IMR-90 (cell line): ENCODE data around the gene PDE5A. TPM values are rescaled to one million over a fixed set of nuclear protein-coding genes. Genes with fewer than 3 reads are reported as not detected.

Experiments
- ATAC-seq: fragments of 200-7000 bp; cut with Tn5 transposase; 2 replicates; pipeline ENCODE4 v1.9.1; 2020; ENCODE audit warnings: low read depth, mild to moderate bottlenecking, moderate library complexity
- BruUV-seq: library from RNA; stranded (reverse); fragments of 400-500 nt; replicated peaks from 2 replicates; lab custom pipeline; 2021; lab: Mats Ljungman, UMichigan
- CTCF ChIA-PET: fragments of 300-600 bp; formaldehyde crosslinking; extraction: SDS; loops from one replicate; lab custom pipeline; 2021; ENCODE audit warnings: antibody characterized with exemption; lab: Yijun Ruan, JAX
- POLR2A ChIA-PET: fragments of 300-600 bp; sonication (Branson Sonifier 250); formaldehyde crosslinking; loops from one replicate; lab custom pipeline; 2022; ENCODE audit warnings: antibody characterized with exemption; ENCODE audit not compliant: unreplicated experiment; lab: Charles Lee
- DNase-seq: peaks from one replicate; pipeline ENCODE4 v3.0.0; 2013
- H2AFZ ChIP-seq: replicated peaks from 2 replicates; pipeline ENCODE3; 2013; ENCODE audit warnings: low read length, mild to moderate bottlenecking; ENCODE audit not compliant: poor library complexity
- H2AK5ac ChIP-seq: 2 replicates; pipeline ENCODE4 v1.6.1; 2013; ENCODE audit warnings: low read depth, low read length, inconsistent platforms
- H2AK9ac ChIP-seq: replicated peaks from 2 replicates; pipeline ENCODE3; 2013; ENCODE audit warnings: mild to moderate bottlenecking, low read depth, low read length, moderate library complexity; ENCODE audit not compliant: poor library complexity
- H2BK120ac ChIP-seq: 2 replicates; pipeline ENCODE4 v1.6.1; 2013; ENCODE audit warnings: low read depth, low read length, inconsistent platforms
- H2BK15ac ChIP-seq: 3 replicates; pipeline ENCODE4 v1.6.1; 2013; ENCODE audit warnings: low read depth, low read length, inconsistent platforms
- H2BK20ac ChIP-seq: 2 replicates; pipeline ENCODE4 v1.6.1; 2013; ENCODE audit warnings: low read depth, mild to moderate bottlenecking, inconsistent platforms, low read length, moderate library complexity
- H2BK5ac ChIP-seq: 2 replicates; pipeline ENCODE4 v1.6.1; 2013; ENCODE audit warnings: mild to moderate bottlenecking, low read depth, low read length, inconsistent platforms; ENCODE audit not compliant: poor library complexity, severe bottlenecking
- H3K14ac ChIP-seq: replicated peaks from 2 replicates; pipeline ENCODE4 v1.6.1; 2013; ENCODE audit warnings: low read depth, low read length, inconsistent platforms
- H3K18ac ChIP-seq: 2 replicates; pipeline ENCODE4 v1.6.1; 2013; ENCODE audit warnings: low read depth, low read length, control low read depth
- H3K23ac ChIP-seq: 2 replicates; pipeline ENCODE4 v1.6.1; 2013; ENCODE audit warnings: low read depth, low read length, inconsistent platforms
- H3K27ac ChIP-seq: 2 replicates; pipeline ENCODE4 v1.5.1; 2013; ENCODE audit warnings: mild to moderate bottlenecking, control low read depth, low read length; ENCODE audit not compliant: insufficient read depth
- H3K27me3 ChIP-seq: 2 replicates; pipeline ENCODE4 v1.6.1; 2013; ENCODE audit warnings: low read length; ENCODE audit not compliant: control insufficient read depth, insufficient read depth
- H3K36me3 ChIP-seq: 2 replicates; pipeline ENCODE4 v1.6.1; 2013; ENCODE audit warnings: low read length, mixed read lengths; ENCODE audit not compliant: control insufficient read depth, insufficient read depth
- H3K4ac ChIP-seq: 2 replicates; pipeline ENCODE4 v1.6.1; 2013; ENCODE audit warnings: low read depth, low read length, inconsistent platforms
- H3K4me1 ChIP-seq: 2 replicates; pipeline ENCODE4 v1.6.1; 2013; ENCODE audit warnings: low read length, mixed read lengths; ENCODE audit not compliant: control insufficient read depth, insufficient read depth
- H3K4me2 ChIP-seq: 2 replicates; pipeline ENCODE4 v1.6.1; 2013; ENCODE audit warnings: low read depth, mild to moderate bottlenecking, control low read depth, low read length, moderate library complexity
- H3K4me3 ChIP-seq: 2 replicates; pipeline ENCODE4 v1.5.1; 2013; ENCODE audit warnings: low read depth, mild to moderate bottlenecking, control low read depth, low read length, moderate library complexity; ENCODE audit not compliant: insufficient read depth
- H3K56ac ChIP-seq: 2 replicates; pipeline ENCODE4 v1.6.1; 2013; ENCODE audit warnings: low read length, inconsistent platforms; ENCODE audit not compliant: insufficient read depth; ENCODE audit errors: extremely low read depth
- H3K79me1 ChIP-seq, 2 experiments: 2 replicates each; pipeline ENCODE4 v1.6.1; 2013; ENCODE audit warnings: low read length in 2 of 2, inconsistent platforms in 1 of 2, low read depth in 1 of 2
- H3K9ac ChIP-seq: 2 replicates; pipeline ENCODE4 v1.6.1; 2013; ENCODE audit warnings: low read depth, low read length, control low read depth
- H3K9me1 ChIP-seq: 2 replicates; pipeline ENCODE4 v1.6.1; 2013; ENCODE audit warnings: low read length, inconsistent platforms; ENCODE audit not compliant: insufficient read depth
- H3K9me3 ChIP-seq: 2 replicates; pipeline ENCODE4 v1.6.1; 2013; ENCODE audit warnings: low read length; ENCODE audit not compliant: control insufficient read depth, insufficient read depth
- H4K20me1 ChIP-seq: 2 replicates; pipeline ENCODE4 v1.6.1; 2013; ENCODE audit warnings: low read length, inconsistent platforms; ENCODE audit not compliant: insufficient read depth
- H4K5ac ChIP-seq: 2 replicates; pipeline ENCODE4 v1.6.1; 2013; ENCODE audit warnings: mild to moderate bottlenecking, low read depth, low read length, control low read depth
- H4K8ac ChIP-seq, 2 experiments: 2 replicates each; pipeline ENCODE4 v1.6.1; 2013; ENCODE audit warnings: low read depth in 2 of 2, low read length in 2 of 2, control low read depth in 1 of 2, inconsistent platforms in 1 of 2
- H4K91ac ChIP-seq: 2 replicates; pipeline ENCODE4 v1.6.1; 2013; ENCODE audit warnings: low read depth, low read length, inconsistent platforms; ENCODE audit not compliant: insufficient read depth
- BHLHE40 ChIP-seq: fragments of 150-350 bp; IDR thresholded peaks from 2 replicates; pipeline ENCODE4 v1.6.1; 2016; ENCODE audit warnings: mild to moderate bottlenecking, low read depth, low read length
- CEBPB ChIP-seq: IDR thresholded peaks from 2 replicates; pipeline ENCODE4 v1.6.1; 2012; ENCODE audit warnings: low read depth, low read length, improper control_type of control experiment
- CHD1 ChIP-seq: IDR thresholded peaks from 2 replicates; pipeline ENCODE4 v1.6.1; 2012; ENCODE audit warnings: low read depth, low read length, improper control_type of control experiment
- MAFK ChIP-seq: IDR thresholded peaks from 2 replicates; pipeline ENCODE4 v1.6.1; 2012; ENCODE audit warnings: low read depth, low read length, improper control_type of control experiment
- MXI1 ChIP-seq: IDR thresholded peaks from 2 replicates; pipeline ENCODE4 v1.6.1; 2012; ENCODE audit warnings: low read depth, mild to moderate bottlenecking, low read length, moderate library complexity, borderline replicate concordance
- NFE2L2 ChIP-seq: fragments of 150-350 bp; IDR thresholded peaks from 2 replicates; pipeline ENCODE4 v1.6.1; 2016; ENCODE audit warnings: low read depth, mild to moderate bottlenecking, low read length
- POLR2A ChIP-seq: IDR thresholded peaks from 2 replicates; pipeline ENCODE4 v1.6.1; 2012; ENCODE audit warnings: mild to moderate bottlenecking, low read depth, low read length
- RCOR1 ChIP-seq: IDR thresholded peaks from 2 replicates; pipeline ENCODE4 v1.6.1; 2012; ENCODE audit warnings: mild to moderate bottlenecking, low read length, improper control_type of control experiment; ENCODE audit not compliant: insufficient replicate concordance
- SMC3 ChIP-seq: fragments of 150-350 bp; IDR thresholded peaks from 2 replicates; pipeline ENCODE4 v1.6.1; 2016; ENCODE audit warnings: low read depth, mild to moderate bottlenecking, antibody characterized with exemption, low read length, moderate library complexity
- WGBS, 2 experiments: methylation state at CpG; one replicate each; pipeline versions ENCODE4 v1.1.5 to v1.1.7; 2013; ENCODE audit warnings: missing lambda C conversion rate in 2 of 2; ENCODE audit not compliant: insufficient read length in 1 of 2; ENCODE audit errors: extremely low coverage in 2 of 2; 5-methylcytosine and 5-hydroxymethylcytosine counted together
- dilution Hi-C: fragments of 300-500 bp; cut with HindIII; formaldehyde crosslinking; loops from one replicate; pipeline ENCODE4 v1.14.3; 2018; ENCODE audit warnings: low sequenced_read_pairs; ENCODE audit not compliant: unreplicated experiment
- in situ Hi-C: fragments of 300-500 bp; cut with MboI; formaldehyde crosslinking; loops from 3 replicates; pipeline ENCODE4 v1.14.3; 2019; ENCODE audit warnings: low sequenced_read_pairs, inconsistent platforms, mixed read lengths
- intact Hi-C: fragments of 100-400 bp; cut with micrococcal nuclease; formaldehyde crosslinking; loops from 2 replicates; pipeline ENCODE4 v1.10.0; 2022
- polyA plus RNA-seq, 3 experiments: library from polyadenylated mRNA; depleted of rRNA; stranded (reverse); fragments of >200 nt; gene quantifications; 2 replicates each; pipeline ENCODE4 v1.2.3, GENCODE V29; 2012; ENCODE audit warnings: low replicate concordance in 1 of 3
- total RNA-seq: library from RNA; depleted of rRNA; stranded (reverse); fragments of >200 nt; gene quantifications from 2 replicates; pipeline ENCODE4 v1.2.3, GENCODE V29; 2012
- TF ChIP-seq, protein P1 (sequence below): fragments of 150-350 bp; IDR thresholded peaks from 2 replicates; pipeline ENCODE4 v1.6.1; 2017; ENCODE audit warnings: mild to moderate bottlenecking, antibody characterized with exemption, low read length, low read depth
- TF ChIP-seq, protein P2 (sequence below): fragments of 150-350 bp; IDR thresholded peaks from 2 replicates; pipeline ENCODE4 v1.6.1; 2016; ENCODE audit warnings: low read depth, mild to moderate bottlenecking, low read length, moderate library complexity, borderline replicate concordance
- TF ChIP-seq, protein P3 (sequence below): conservative IDR thresholded peaks from 2 replicates; pipeline ENCODE4 v1.5.1; 2012; ENCODE audit warnings: mild to moderate bottlenecking, low read depth, low read length, improper control_type of control experiment

Gene PDE5A
- total and polyA plus RNA-seq, 2 of the 4 experiments (the other 2 are of a cell fraction): 101 to 770 TPM

DNA sequence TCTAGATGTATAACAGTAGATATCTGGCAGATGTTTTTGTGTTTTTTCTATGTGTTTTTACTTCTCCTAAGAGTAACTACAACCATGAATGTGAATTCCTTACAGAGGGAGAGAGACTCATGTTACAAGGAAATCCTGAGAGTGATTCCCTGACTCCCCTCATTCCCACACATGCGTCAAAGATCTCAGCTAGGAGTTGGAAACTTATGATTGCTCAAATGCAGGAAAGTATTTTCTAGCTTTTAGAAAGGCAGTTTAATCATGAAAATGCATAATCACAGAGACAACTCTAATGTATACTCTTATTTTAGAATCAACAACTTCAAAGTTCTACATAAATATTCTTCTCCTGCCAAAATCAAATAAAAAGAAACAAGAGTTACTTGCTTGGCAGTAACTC is 121.8 kb downstream of the PDE5A start:
- CTCF ChIA-PET: no interaction called here

More for the DNA sequence above, 121.8 kb downstream of the PDE5A start:
- Histone ChIP-seq H3K9me1 (no peaks in the 10 kb centered on the region; the same call in 1 of the 2 replicates), H2BK15ac (no peak overlapping the region), H3K27me3 (no peaks in the 10 kb centered on the region), H3K9me3 (no peaks in the 10 kb centered on the region), H3K14ac (no peak overlapping the region), H2AK5ac (no peak overlapping the region), H4K20me1 (peaks cover 17% of the 10 kb centered on the region; the same call in 1 of the 2 replicates), H3K4me1 (peaks cover 5% of the 10 kb centered on the region), H3K36me3 (peaks cover 58% of the 10 kb centered on the region), H2BK20ac (no peak overlapping the region), H3K4ac (no peak overlapping the region), H3K79me1 (peaks cover 18 to 34% of the 10 kb centered on the region in 2 experiments; a peak in 3 of 4 replicates), H2AFZ (no peak overlapping the region), H3K56ac (no peak overlapping the region), H3K18ac (no peak overlapping the region), H3K4me3 (no peak overlapping the region), H2BK120ac (no peak overlapping the region), H4K8ac (peak overlapping the region in 1 of 2 experiments; percentile 22; a peak in 1 of 4 replicates), H2BK5ac (peak overlapping the region; percentile 88), H3K27ac (peak overlapping the region; percentile 46; the same call in 1 of the 2 replicates), H3K4me2 (no peak overlapping the region), H4K91ac (no peak overlapping the region), H3K23ac (0 out of 2 replicates have a peak overlapping the region, but pooled peaks have one; percentile 34), H2AK9ac (no peak overlapping the region), H3K9ac (no peak overlapping the region), H4K5ac (no peak overlapping the region)
- DNase-seq: peak; percentile 63
- TF ChIP-seq, protein P1, sequence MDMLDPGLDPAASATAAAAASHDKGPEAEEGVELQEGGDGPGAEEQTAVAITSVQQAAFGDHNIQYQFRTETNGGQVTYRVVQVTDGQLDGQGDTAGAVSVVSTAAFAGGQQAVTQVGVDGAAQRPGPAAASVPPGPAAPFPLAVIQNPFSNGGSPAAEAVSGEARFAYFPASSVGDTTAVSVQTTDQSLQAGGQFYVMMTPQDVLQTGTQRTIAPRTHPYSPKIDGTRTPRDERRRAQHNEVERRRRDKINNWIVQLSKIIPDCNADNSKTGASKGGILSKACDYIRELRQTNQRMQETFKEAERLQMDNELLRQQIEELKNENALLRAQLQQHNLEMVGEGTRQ: no peak
- TF ChIP-seq MXI1 (no peak), RCOR1 (no peak), NFE2L2 (no peak), BHLHE40 (no peak), CEBPB (no peak), SMC3 (no peak), MAFK (no peak), CHD1 (no peak), POLR2A (no peak)
- TF ChIP-seq, protein P2, sequence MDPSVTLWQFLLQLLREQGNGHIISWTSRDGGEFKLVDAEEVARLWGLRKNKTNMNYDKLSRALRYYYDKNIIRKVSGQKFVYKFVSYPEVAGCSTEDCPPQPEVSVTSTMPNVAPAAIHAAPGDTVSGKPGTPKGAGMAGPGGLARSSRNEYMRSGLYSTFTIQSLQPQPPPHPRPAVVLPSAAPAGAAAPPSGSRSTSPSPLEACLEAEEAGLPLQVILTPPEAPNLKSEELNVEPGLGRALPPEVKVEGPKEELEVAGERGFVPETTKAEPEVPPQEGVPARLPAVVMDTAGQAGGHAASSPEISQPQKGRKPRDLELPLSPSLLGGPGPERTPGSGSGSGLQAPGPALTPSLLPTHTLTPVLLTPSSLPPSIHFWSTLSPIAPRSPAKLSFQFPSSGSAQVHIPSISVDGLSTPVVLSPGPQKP: no peak
- TF ChIP-seq, protein P3, sequence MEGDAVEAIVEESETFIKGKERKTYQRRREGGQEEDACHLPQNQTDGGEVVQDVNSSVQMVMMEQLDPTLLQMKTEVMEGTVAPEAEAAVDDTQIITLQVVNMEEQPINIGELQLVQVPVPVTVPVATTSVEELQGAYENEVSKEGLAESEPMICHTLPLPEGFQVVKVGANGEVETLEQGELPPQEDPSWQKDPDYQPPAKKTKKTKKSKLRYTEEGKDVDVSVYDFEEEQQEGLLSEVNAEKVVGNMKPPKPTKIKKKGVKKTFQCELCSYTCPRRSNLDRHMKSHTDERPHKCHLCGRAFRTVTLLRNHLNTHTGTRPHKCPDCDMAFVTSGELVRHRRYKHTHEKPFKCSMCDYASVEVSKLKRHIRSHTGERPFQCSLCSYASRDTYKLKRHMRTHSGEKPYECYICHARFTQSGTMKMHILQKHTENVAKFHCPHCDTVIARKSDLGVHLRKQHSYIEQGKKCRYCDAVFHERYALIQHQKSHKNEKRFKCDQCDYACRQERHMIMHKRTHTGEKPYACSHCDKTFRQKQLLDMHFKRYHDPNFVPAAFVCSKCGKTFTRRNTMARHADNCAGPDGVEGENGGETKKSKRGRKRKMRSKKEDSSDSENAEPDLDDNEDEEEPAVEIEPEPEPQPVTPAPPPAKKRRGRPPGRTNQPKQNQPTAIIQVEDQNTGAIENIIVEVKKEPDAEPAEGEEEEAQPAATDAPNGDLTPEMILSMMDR: no peak
- ATAC-seq: peak; percentile 6; the same call in 1 of the 2 replicates
- dilution Hi-C loops: no loop called here
- in situ Hi-C loops: no loop called here
- intact Hi-C loops: no loop called here
- BruUV-seq: no TSS peak
- POLR2A ChIA-PET: no interaction called here
- no CpG with 5 or more reads among the region's 1 CpG for WGBS, 2 experiments
